GM18498 (cell line): ENCODE data around the gene LRRC75B.
"Not testable (repeated sequence)": the region's sequence is repeated elsewhere in the genome, so short reads cannot be mapped to it uniquely, and the experiment has no call there.

Source experiments
- ATAC-seq: cut with Tn5 transposase; IDR thresholded peaks from one replicate; pipeline ENCODE4 v1.9.1; 2021; ENCODE audit warnings: mild to moderate bottlenecking, moderate library complexity; ENCODE audit not compliant: unreplicated experiment

The LRRC75B gene

GRCh38 chr22:24592851-24593558, at the start of gene LRRC75B:
Gene LRRC75B (minus strand): TSS chr22:24593073. CDS start chr22:24593039, 34 bp downstream.
- ATAC-seq = peak; percentile 72

GRCh38 chr22:24642307-24642706, 49.4 kb upstream of the LRRC75B start:
- ATAC-seq = not testable (repeated sequence)

GRCh38 chr22:24636513-24636912, 43.6 kb upstream of the LRRC75B start:
- ATAC-seq = not testable (repeated sequence)

DNA sequence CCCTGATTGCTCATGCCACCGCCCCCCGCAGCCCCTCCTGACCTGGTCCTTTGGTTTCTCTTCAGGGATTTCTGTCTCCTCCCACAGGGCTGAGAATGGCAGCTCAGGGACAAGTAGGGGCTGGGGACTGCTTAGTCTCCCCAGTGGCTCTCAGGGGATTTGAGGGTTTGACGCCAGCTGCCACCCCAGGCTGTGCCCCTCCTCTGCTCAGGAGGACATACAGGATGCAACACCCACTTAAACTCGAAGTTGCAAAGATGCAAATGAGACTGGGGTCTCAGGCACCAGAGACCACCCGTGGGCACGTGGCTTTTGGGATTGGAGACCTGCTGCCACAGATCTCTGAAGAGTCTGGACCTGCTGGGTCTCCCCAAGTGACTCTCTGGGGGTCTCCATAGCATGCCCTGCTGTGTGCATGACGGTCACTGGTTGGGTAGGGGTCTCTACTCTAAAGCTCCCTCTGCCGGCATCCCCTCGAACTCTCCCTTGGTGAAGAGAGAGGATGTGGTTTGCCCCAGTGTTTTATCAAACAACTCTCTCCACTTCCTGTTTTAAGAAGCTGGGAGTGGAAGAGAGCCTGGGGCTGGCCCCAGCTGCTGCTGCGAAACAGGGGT, 42.0 kb upstream of the LRRC75B start:
- ATAC-seq = not testable (repeated sequence)

DNA sequence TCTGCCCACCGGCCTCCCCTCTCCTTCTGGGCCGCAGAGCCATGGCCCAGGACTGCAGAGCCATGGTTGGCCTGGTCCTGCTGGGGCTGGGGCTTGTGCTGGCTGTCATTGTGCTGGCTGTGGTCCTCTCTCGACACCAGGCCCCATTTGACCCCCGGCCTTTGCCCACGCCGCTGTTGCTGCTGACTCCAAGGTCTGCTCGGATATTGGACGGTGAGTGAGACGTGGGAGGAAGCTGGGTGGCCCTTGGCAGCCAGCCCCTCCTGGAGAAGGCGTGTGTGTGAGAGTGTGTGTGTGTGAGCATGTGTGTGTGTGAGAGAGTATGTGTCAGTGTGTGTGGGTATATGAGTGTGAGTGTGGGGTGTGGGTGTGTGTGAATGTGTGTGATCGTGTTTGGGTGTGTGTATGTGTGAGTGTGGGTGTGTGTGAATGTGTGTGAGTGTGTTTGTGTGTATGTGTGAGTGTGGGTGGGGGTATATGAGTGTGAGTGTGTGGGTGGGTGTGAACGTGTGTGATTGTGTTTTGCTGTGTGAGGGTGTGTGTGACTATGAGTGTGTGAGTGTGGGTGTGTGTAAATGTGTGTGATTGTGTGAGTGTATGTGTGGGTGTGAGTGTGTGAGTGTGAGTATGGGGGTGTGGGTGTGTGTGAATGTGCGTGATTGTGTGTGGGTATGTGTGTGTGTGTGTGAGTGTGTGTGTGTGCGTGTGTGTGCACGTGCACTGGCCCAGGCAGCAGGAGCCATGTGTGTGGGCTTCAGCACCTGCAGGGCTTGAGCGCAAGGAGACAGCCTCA, 40.6 kb upstream of the LRRC75B start:
- not testable (repeated sequence) for ATAC-seq

- ATAC-seq = not testable (repeated sequence)
These were observed 39.8 kb upstream of the LRRC75B start for GRCh38 chr22:24632642-24633041.

DNA sequence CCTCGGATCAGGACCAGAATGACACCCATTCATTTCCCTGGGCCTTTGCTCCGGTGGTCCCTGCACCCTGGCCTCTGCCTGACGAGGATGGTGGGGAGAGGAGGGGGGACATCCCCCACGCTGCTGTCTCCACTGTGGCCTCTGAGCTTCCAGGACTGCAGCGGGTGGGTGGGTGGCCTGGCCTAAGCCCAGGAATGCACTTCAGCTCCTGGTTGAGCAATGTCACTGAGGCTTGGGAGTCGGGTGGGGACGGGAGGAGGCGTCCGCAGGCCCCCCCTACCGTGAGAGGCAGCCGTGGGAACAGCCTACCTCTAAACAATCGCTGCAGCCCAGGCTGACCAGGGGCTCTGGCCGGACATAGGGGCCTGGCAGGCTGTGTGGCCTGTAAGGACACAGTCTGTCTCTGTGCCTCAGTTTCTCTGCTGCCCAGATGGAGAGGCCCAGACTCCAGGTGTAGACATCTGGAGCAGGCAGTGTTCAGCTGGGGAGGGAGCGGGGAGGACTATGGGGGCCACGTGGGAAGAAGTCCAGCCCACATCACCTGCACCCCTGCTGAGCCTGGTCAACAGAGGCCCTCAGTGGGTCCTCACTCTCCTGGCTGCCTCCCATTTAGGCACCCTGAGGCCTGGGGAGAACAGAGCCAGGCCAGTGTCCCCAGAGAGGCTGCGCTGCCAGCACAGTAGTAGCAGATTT, 38.7 kb upstream of the LRRC75B start:
- ATAC-seq = not testable (repeated sequence)

GRCh38 chr22:24630812-24631427, 38.0 kb upstream of the LRRC75B start:
- not testable (repeated sequence) for ATAC-seq

DNA sequence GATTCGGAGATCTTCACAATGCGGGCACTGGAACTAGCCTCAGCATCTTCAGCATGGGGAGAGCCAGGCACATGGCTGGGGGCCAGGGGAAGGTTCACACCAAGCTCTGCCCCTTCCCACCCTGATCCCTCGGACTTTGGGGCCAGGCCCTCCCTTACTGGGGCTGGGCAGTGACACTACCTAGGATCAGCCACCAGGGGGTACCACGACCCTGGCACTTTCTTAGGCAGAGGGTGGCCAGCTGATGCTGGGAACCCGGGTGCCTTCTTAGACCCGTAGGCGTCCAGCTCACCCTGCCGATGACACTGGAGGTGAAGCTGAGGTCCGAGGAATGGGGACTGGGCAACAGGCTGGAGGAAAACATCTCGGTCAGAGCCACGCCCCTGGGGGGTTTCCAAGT, 36.2 kb upstream of the LRRC75B start:
- ATAC-seq = not testable (repeated sequence)

GRCh38 chr22:24627911-24628310, 35.0 kb upstream of the LRRC75B start:
- not testable (repeated sequence) for ATAC-seq

DNA sequence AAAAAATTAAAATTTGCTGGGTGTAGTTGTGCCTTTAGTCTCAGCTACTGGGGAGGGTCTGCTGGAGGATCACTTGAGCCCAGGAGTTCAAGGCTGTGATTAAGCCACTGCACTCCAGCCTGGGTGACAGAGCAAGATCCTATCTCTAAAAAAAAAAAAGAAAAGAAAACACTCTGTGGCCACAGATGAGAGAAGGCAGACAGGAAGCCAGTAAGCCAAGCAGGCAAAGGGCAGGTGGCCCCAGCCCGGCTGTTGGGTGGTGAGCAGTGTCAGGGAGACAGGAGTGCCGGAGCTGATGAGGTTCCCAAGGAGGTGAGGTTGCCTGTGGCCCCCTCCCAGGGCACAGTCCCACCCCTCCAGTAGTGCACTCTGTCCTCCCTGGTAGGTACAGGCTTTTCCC, 29.7 kb upstream of the LRRC75B start:
- ATAC-seq = not testable (repeated sequence)

- not testable (repeated sequence) for ATAC-seq
These were observed 28.4 kb upstream of the LRRC75B start for GRCh38 chr22:24621244-24621643.

DNA sequence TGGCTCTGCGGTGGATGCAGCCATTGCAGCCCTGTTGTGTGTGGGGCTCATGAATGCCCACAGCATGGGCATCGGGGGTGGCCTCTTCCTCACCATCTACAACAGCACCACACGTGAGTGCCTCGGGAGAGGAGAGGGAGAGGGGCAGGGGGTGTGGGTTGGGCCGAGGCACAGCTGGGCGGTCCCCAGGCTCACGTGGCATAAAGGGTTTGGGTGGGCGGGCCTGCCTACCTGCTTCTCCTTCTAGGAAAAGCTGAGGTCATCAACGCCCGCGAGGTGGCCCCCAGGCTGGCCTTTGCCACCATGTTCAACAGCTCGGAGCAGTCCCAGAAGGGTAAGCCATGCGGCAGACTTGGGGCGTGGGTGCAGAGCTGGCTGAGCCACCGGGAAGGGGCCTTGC, 21.9 kb upstream of the LRRC75B start:
- not testable (repeated sequence) for ATAC-seq

GRCh38 chr22:24609888-24610287, 17.0 kb upstream of the LRRC75B start:
- ATAC-seq = not testable (repeated sequence)

DNA sequence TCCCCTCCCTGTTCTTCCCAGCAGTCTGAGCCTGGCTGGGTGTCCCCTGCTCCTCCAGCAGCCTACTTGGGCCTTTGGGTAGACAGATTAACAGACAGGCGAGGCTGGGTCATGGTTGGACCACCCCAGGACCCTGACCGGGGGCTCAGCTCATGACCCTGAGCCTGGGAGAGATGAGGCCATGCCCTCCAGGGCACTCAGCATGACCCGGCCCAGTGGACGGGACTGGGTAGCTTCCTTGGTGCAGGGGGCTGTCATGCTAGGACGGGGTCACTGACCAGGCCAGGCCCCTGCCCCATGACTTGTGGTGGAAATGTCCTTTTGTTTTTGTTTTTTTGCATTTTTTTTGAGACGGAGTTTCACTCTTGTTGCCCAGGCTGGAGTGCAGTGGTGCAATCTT, 15.5 kb upstream of the LRRC75B start:
- ATAC-seq = not testable (repeated sequence)

- ATAC-seq = peak; percentile 68
These were observed 14.6 kb upstream of the LRRC75B start for GRCh38 chr22:24607429-24607983.

GRCh38 chr22:24606340-24606739, 13.5 kb upstream of the LRRC75B start:
- ATAC-seq = not testable (repeated sequence)

DNA sequence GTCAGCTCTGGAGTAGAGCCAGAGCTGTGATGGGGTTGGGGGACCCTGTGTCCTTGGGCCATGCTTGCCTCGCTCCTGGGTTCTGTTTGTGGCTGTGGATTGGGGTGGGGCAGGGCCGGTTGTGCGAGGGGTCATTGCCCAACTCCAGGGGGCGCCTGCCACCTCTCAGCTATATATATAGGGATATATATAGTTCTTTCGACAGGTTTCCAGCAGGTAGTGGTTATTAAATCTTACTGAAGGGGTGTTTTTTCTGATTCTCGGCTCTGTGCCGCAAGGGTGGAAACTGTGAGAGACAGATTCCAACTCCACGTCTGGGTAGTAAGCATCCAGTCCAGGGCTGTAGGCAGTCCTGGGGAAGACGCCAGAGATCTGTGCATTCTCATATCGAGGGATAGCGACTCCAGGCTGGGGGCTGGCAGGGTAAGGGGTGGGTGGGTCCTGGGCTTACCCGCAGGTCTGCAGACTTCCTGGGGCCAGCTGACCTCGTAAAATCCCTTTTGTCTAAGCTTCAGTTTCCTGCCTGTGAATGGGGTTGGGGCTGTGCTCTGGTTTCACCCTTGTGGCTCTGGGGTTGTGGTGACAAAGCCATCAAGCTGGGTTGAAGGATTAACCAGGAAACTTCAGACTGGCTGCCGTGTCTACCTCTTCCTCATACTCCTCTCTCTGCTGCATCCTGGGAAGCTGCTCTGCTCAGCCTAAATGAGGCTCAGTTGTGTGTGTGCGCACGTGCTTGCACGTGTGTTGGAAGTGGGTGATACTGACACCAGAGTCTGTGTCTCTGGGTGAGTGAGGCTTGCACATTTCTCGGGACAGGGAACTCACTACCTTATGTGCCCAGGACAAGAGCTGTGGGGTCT, 11.1 kb upstream of the LRRC75B start:
- ATAC-seq = not testable (repeated sequence)
